ENCODE data around the gene INSIG1.

INSIG1 gene

GRCh38 chr7:155303039-155303593 lies 5.4 kb downstream of the INSIG1 start:
- DNase-seq (ENCODE audit: low read depth), result no peak

GRCh38 chr7:155303897-155304296 lies 6.2 kb downstream of the INSIG1 start:
- no peak for DNase-seq (ENCODE audit: low read depth)

- DNase-seq (ENCODE audit: low read depth), result no peak
Measured at GRCh38 chr7:155305231-155305904, 7.7 kb downstream of the INSIG1 start.

GRCh38 chr7:155306673-155307470 lies 9.2 kb downstream of the INSIG1 start:
- DNase-seq (ENCODE audit: low read depth), result no peak

GRCh38 chr7:155308330-155309020 lies 10.8 kb downstream of the INSIG1 start:
- no peak for DNase-seq (ENCODE audit: low read depth)

GRCh38 chr7:155309021-155309338 lies 11.3 kb downstream of the INSIG1 start:
- DNase-seq (ENCODE audit: low read depth), result no peak

- no peak for DNase-seq (ENCODE audit: low read depth)
Measured at GRCh38 chr7:155310425-155311114, 12.9 kb downstream of the INSIG1 start.

- no peak for DNase-seq (ENCODE audit: low read depth)
Measured at GRCh38 chr7:155311826-155312537, 14.3 kb downstream of the INSIG1 start.

- DNase-seq (ENCODE audit: low read depth), result no peak
Measured at GRCh38 chr7:155312633-155313032, 15.0 kb downstream of the INSIG1 start.

- no peak for DNase-seq (ENCODE audit: low read depth)
Measured at GRCh38 chr7:155313096-155313495, 15.4 kb downstream of the INSIG1 start.

GRCh38 chr7:155315977-155316376 lies 18.3 kb downstream of the INSIG1 start:
- no peak for DNase-seq (ENCODE audit: low read depth)

- DNase-seq (ENCODE audit: low read depth), result no peak
Measured at GRCh38 chr7:155316427-155317113, 18.9 kb downstream of the INSIG1 start.

GRCh38 chr7:155317114-155317434 lies 19.4 kb downstream of the INSIG1 start:
- no peak for DNase-seq (ENCODE audit: low read depth)

GRCh38 chr7:155318245-155318644 lies 20.6 kb downstream of the INSIG1 start:
- DNase-seq (ENCODE audit: low read depth), result no peak

GRCh38 chr7:155322530-155322929 lies 24.9 kb downstream of the INSIG1 start:
- no peak for DNase-seq (ENCODE audit: low read depth)

- no peak for DNase-seq (ENCODE audit: low read depth)
Measured at GRCh38 chr7:155323001-155323638, 25.4 kb downstream of the INSIG1 start.

GRCh38 chr7:155324012-155324917 lies 26.6 kb downstream of the INSIG1 start:
- no peak for DNase-seq (ENCODE audit: low read depth)

- no peak for DNase-seq (ENCODE audit: low read depth)
Measured at GRCh38 chr7:155324918-155325235, 27.2 kb downstream of the INSIG1 start.

GRCh38 chr7:155326385-155326784 lies 28.7 kb downstream of the INSIG1 start:
- no peak for DNase-seq (ENCODE audit: low read depth)
